Kidney (tissue), 14 donors: ENCODE data around the gene DNAH2. TPM values are rescaled to one million over a fixed set of nuclear protein-coding genes. Genes with fewer than 3 reads are reported as not detected.

ENCODE experiments used
- DNase-seq, 5 donors: peaks; one replicate each; pipeline ENCODE4 v3.0.0-alpha.2; 2013 to 2020
- FAIRE-seq: peaks from 2 replicates; lab custom pipeline; 2012; peaks lifted over from hg19 to GRCh38; lab: Jason Lieb, UNC
- H3K27ac ChIP-seq, 2 donors: one replicate each; pipeline ENCODE4 v1.7.0; 2013; ENCODE audit warnings: low read depth in 2 of 2, low read length in 2 of 2, inconsistent platforms in 1 of 2
- H3K27me3 ChIP-seq: one replicate; pipeline ENCODE4 v1.7.1; 2013; ENCODE audit warnings: low read length, inconsistent platforms; ENCODE audit not compliant: control insufficient read depth, insufficient read depth
- H3K36me3 ChIP-seq, 3 donors: one replicate each; pipeline versions ENCODE4 v1.7.0 to v1.7.1; 2013; ENCODE audit warnings: low read length in 3 of 3, control low read depth in 1 of 3, inconsistent platforms in 1 of 3; ENCODE audit not compliant: insufficient read depth in 3 of 3, control insufficient read depth in 2 of 3
- H3K4me1 ChIP-seq, 3 donors: one replicate each; pipeline versions ENCODE4 v1.7.0 to v1.7.1; 2013; ENCODE audit warnings: low read length in 3 of 3, inconsistent platforms in 1 of 3, low read depth in 1 of 3; ENCODE audit not compliant: control insufficient read depth in 2 of 3, insufficient read depth in 2 of 3
- H3K4me3 ChIP-seq, 3 donors: one replicate each; pipeline versions ENCODE4 v1.7.0 to v1.8.1; 2013; ENCODE audit warnings: low read length in 3 of 3, control low read depth in 1 of 3, inconsistent platforms in 1 of 3
- H3K9ac ChIP-seq, 3 donors: one replicate each; pipeline versions ENCODE4 v1.7.0 to v1.7.1; 2013; ENCODE audit warnings: low read length in 3 of 3, control low read depth in 1 of 3, inconsistent platforms in 1 of 3
- H3K9me3 ChIP-seq, 3 donors: one replicate each; pipeline versions ENCODE4 v1.7.0 to v1.7.1; 2013; ENCODE audit warnings: low read length in 3 of 3, control low read depth in 1 of 3, inconsistent platforms in 1 of 3; ENCODE audit not compliant: control insufficient read depth in 2 of 3, insufficient read depth in 1 of 3
- CTCF ChIP-seq: IDR thresholded peaks from 3 replicates; pipeline ENCODE4 v1.5.1; 2012; ENCODE audit warnings: mild to moderate bottlenecking, moderate library complexity, borderline replicate concordance; ENCODE audit not compliant: insufficient read depth; ENCODE audit errors: extremely low read depth
- intact Hi-C: fragments of 100-400 bp; cut with DNase I; formaldehyde crosslinking; loops from one replicate; pipeline ENCODE4 v1.11.1; 2022
- polyA plus RNA-seq: library from polyadenylated mRNA; stranded (reverse); fragments of 350-450 nt; fragmentation: Illumina TruSeq; extraction: RNeasy Lipid Tissue Mini Kit (QIAGEN cat#74804); gene quantifications from one replicate; pipeline ENCODE4 v1.2.3, GENCODE V29; 2014; ENCODE audit warnings: low read depth, low replicate concordance; ENCODE audit not compliant: insufficient read depth
- total RNA-seq: library from RNA; stranded (reverse); fragmentation: NEBNext Ultra II Directional; extraction: Animal tissue kit (Norgen Biotek cat#: 25700); gene quantifications from one replicate; pipeline ENCODE4 v1.2.1, GENCODE V29; 2021
- donor health status: control.
- donor health status: control.
- donor health status: control.
- donor health status: control.
- donor health status: control.
- donor health status: DM: yes; HTN: yes; CAD: no.
- donor health status: Normal renal cell carcinoma (clear cell type).

The DNAH2 gene
- total and polyA plus RNA-seq, 2 donors from 2014 or later = 0.17 to 0.66 TPM

GRCh38 chr17:7717756-7718350, 309 bp downstream of the DNAH2 start:
- FAIRE-seq (no peak), DNase-seq (peak in 2 of 5 donors; percentile 56 to 63)
- peaks cover 0 to 6% (median 0%) of the 10 kb centered on the region in 3 donors for H3K4me1 ChIP-seq
- no peaks in the 10 kb centered on the region for H3K27me3 ChIP-seq
- H3K9ac ChIP-seq = peak overlapping the region in 1 of 3 donors; percentile 77
- H3K27ac ChIP-seq = no peak overlapping the region
- H3K36me3 ChIP-seq = no peaks in the 10 kb centered on the region
- no peaks in the 10 kb centered on the region for H3K9me3 ChIP-seq
- TF ChIP-seq CTCF = no peak
- peak overlapping the region in 2 of 3 donors; percentile 57 to 64 for H3K4me3 ChIP-seq
- intact Hi-C loops = no loop called here

DNA sequence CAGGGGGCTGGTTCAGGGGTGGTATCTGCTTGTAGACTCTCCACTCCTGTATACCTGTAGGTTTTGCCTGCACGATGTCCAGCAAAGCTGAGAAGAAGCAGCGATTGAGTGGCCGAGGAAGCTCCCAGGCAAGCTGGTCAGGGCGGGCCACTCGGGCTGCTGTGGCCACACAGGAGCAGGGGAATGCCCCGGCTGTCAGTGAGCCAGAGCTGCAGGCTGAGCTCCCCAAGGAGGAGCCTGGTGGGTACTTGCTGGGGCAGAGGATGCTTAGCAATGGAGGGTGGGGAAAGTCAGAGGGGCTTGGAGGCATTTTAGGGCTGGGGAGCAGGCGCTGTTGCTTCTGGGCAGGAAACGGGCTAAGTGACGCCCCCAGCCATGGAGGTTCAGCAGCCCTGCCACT, 2.1 kb downstream of the DNAH2 start:
- Histone ChIP-seq H3K27ac (no peak overlapping the region), H3K9ac (no peak overlapping the region), H3K4me3 (no peak overlapping the region), H3K4me1 (peaks cover 0 to 6% (median 0%) of the 10 kb centered on the region in 3 donors), H3K27me3 (no peaks in the 10 kb centered on the region), H3K9me3 (no peaks in the 10 kb centered on the region), H3K36me3 (no peaks in the 10 kb centered on the region)
- FAIRE-seq (no peak), DNase-seq (peak in 1 of 5 donors; percentile 47)
- no peak for TF ChIP-seq CTCF
- intact Hi-C loops = no loop called here

DNA sequence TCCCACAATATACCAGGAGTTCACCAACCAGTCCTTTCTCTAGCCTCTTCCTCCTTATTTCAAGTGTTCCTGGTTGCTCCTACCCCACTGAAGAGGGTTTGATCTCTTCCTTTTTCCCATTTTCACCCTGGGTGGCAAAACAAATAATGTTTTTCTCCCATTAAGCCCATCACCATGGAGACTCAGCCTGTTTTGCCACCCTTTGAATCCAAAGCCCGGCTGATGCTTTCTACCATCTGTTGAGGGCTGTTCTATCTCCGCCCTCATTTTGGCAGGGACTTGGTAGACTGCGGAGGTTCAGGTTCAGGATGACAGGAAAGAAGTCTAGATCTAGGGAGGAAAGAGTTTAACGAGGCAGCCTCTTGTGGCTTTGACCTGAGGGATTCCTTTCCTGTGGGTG, 2.6 kb downstream of the DNAH2 start:
- no peak overlapping the region for H3K9ac ChIP-seq
- H3K9me3 ChIP-seq = no peaks in the 10 kb centered on the region
- H3K27me3 ChIP-seq = no peaks in the 10 kb centered on the region
- H3K4me1 ChIP-seq = peaks cover 0 to 6% (median 0%) of the 10 kb centered on the region in 3 donors
- DNase-seq (no peak), FAIRE-seq (no peak)
- no peak overlapping the region for H3K4me3 ChIP-seq
- TF ChIP-seq CTCF = no peak
- intact Hi-C loops = no loop called here
- H3K36me3 ChIP-seq = no peaks in the 10 kb centered on the region
- no peak overlapping the region for H3K27ac ChIP-seq

DNA sequence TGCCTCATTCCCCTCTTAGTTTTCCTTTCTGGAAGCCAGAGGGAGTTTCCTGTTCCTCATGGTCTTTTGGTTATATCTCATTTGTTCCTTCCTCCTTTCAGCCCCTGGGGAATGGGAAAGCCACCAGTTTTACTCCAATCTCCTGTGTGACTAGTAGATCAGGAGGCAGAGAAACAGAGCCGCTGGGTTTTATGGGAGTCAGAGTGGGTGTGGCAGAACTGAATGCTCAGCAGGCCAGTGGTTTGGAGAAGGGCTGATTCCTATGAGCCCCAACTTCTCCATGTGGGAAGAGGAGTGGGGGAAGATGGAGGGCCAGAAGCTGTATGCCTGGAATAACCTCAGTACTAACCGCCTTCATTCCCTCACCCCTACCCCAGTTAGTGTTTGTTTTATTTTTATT, 4.1 kb downstream of the DNAH2 start:
- H3K9ac ChIP-seq = no peak overlapping the region
- peaks cover 0 to 5% (median 0%) of the 10 kb centered on the region in 3 donors for H3K4me1 ChIP-seq
- H3K36me3 ChIP-seq = no peaks in the 10 kb centered on the region
- H3K27ac ChIP-seq = no peak overlapping the region
- H3K27me3 ChIP-seq = no peaks in the 10 kb centered on the region
- no peaks in the 10 kb centered on the region for H3K9me3 ChIP-seq
- FAIRE-seq = no peak
- no peak overlapping the region for H3K4me3 ChIP-seq
- DNase-seq = no peak
- TF ChIP-seq CTCF = no peak
- intact Hi-C loops = no loop called here
